CD8-positive, alpha-beta memory T cell (primary cell): Measurements from ENCODE around the gene COQ8A. TPM values are rescaled to one million over a fixed set of nuclear protein-coding genes. Genes with fewer than 3 reads are reported as not detected.

Experiments used
- CTCF ChIA-PET: fragments of 350-600 bp; sonication (Branson Sonifier 250); formaldehyde crosslinking; loops from one replicate; lab custom pipeline; 2021; ENCODE audit warnings: antibody characterized with exemption; lab: Charles Lee
- POLR2A ChIA-PET: fragments of 350-600 bp; sonication (Branson Sonifier 250); formaldehyde crosslinking; loops from one replicate; lab custom pipeline; 2021; ENCODE audit warnings: antibody characterized with exemption; lab: Charles Lee
- DNase-seq, 5 donors: peaks; one replicate each; pipeline versions ENCODE4 v3.0.0 to v3.0.0-alpha.2; 2020 to 2022; ENCODE audit warnings: mixed read lengths in 1 of 5
- H3K27ac ChIP-seq: one replicate; pipeline ENCODE4 v1.7.0; 2013; ENCODE audit warnings: low read depth, mild to moderate bottlenecking, low read length, moderate library complexity
- H3K27me3 ChIP-seq: 2 replicates; pipeline ENCODE4 v1.7.0; 2013; ENCODE audit warnings: low read length, mild to moderate bottlenecking; ENCODE audit not compliant: insufficient read depth, poor library complexity, severe bottlenecking
- H3K36me3 ChIP-seq: 2 replicates; pipeline ENCODE4 v1.7.0; 2013; ENCODE audit warnings: mild to moderate bottlenecking, low read length, moderate library complexity; ENCODE audit not compliant: insufficient read depth
- H3K4me1 ChIP-seq: 2 replicates; pipeline ENCODE4 v1.7.0; 2013; ENCODE audit warnings: mild to moderate bottlenecking, low read length, moderate library complexity; ENCODE audit not compliant: insufficient read depth
- H3K4me3 ChIP-seq: 2 replicates; pipeline ENCODE4 v1.7.0; 2013; ENCODE audit warnings: mild to moderate bottlenecking, low read length
- H3K9me3 ChIP-seq: 2 replicates; pipeline ENCODE4 v1.7.0; 2013; ENCODE audit warnings: mild to moderate bottlenecking, low read length
- H3K27ac Mint-ChIP-seq, 8 donors: one replicate each; pipeline ENCODE4 v1.8.0; 2020 to 2021; ENCODE audit warnings: mixed read lengths in 8 of 8, mild to moderate bottlenecking in 6 of 8, inconsistent platforms in 3 of 8, moderate library complexity in 3 of 8
- H3K27me3 Mint-ChIP-seq, 2 donors: one replicate each; pipeline ENCODE4 v1.8.0; 2020 to 2021; ENCODE audit warnings: mixed read lengths in 2 of 2, mild to moderate bottlenecking in 1 of 2, moderate library complexity in 1 of 2
- H3K36me3 Mint-ChIP-seq, 3 donors: one replicate each; pipeline ENCODE4 v1.8.0; 2020 to 2021; ENCODE audit warnings: mixed read lengths in 3 of 3, inconsistent platforms in 1 of 3, mild to moderate bottlenecking in 1 of 3
- H3K4me1 Mint-ChIP-seq, 3 donors: one replicate each; pipeline ENCODE4 v1.8.0; 2020 to 2021; ENCODE audit warnings: mixed read lengths in 3 of 3, inconsistent platforms in 1 of 3, mild to moderate bottlenecking in 1 of 3
- H3K4me3 Mint-ChIP-seq, 7 donors: one replicate each; pipeline ENCODE4 v1.8.0; 2020 to 2021; ENCODE audit warnings: mixed read lengths in 7 of 7, mild to moderate bottlenecking in 6 of 7, moderate library complexity in 4 of 7, inconsistent platforms in 2 of 7
- H3K9me3 Mint-ChIP-seq, 5 donors: one replicate each; pipeline ENCODE4 v1.8.0; 2020 to 2022; ENCODE audit warnings: mixed read lengths in 5 of 5, mild to moderate bottlenecking in 3 of 5, moderate library complexity in 2 of 5, inconsistent platforms in 1 of 5
- polyA plus RNA-seq: library from polyadenylated mRNA; unstranded; fragments of 300-500 nt; fragmentation: Illumina TruSeq; gene quantifications from one replicate; pipeline ENCODE4 v1.2.3, GENCODE V29; 2021
- total RNA-seq, 2 experiments: library from RNA; stranded (reverse); gene quantifications; one replicate each; pipeline ENCODE4 v1.2.3, GENCODE V29; 2021

The COQ8A gene
- total and polyA plus RNA-seq, 3 experiments from 2014 or later: 30.7 to 43.6 (median 35.2) TPM

GRCh38 chr1:226976978-226977642 lies 37.0 kb downstream of the COQ8A start:
- ChIA-PET CTCF (no interaction called here), POLR2A (no interaction called here)
- H3K27me3 ChIP-seq: no peaks in the 10 kb centered on the region
- H3K9me3 ChIP-seq: no peaks in the 10 kb centered on the region
- H3K27ac ChIP-seq: no peak overlapping the region
- Mint-ChIP-seq H3K36me3 (peaks cover under 1 to 47% (median 4%) of the 10 kb centered on the region in 3 donors), H3K9me3 (no peaks in the 10 kb centered on the region), H3K4me3 (no peak overlapping the region), H3K27ac (no peak overlapping the region), H3K4me1 (peaks cover 0 to 5% (median 0%) of the 10 kb centered on the region in 3 donors), H3K27me3 (no peaks in the 10 kb centered on the region)
- no peaks in the 10 kb centered on the region for H3K36me3 ChIP-seq
- no peak for DNase-seq
- no peak overlapping the region for H3K4me3 ChIP-seq
- no peaks in the 10 kb centered on the region for H3K4me1 ChIP-seq

- no peak overlapping the region for H3K27ac Mint-ChIP-seq
- H3K4me1 Mint-ChIP-seq: no peaks in the 10 kb centered on the region
- peaks cover 0 to 48% (median 2%) of the 10 kb centered on the region in 3 donors for H3K36me3 Mint-ChIP-seq
- POLR2A ChIA-PET: no interaction called here
- CTCF ChIA-PET: no interaction called here
- no peaks in the 10 kb centered on the region for H3K36me3 ChIP-seq
- H3K4me3 ChIP-seq: no peak overlapping the region
- H3K27me3 ChIP-seq: no peaks in the 10 kb centered on the region
- no peaks in the 10 kb centered on the region for H3K9me3 Mint-ChIP-seq
- H3K4me3 Mint-ChIP-seq: no peak overlapping the region
- no peak overlapping the region for H3K27ac ChIP-seq
- DNase-seq: no peak
- H3K9me3 ChIP-seq: no peaks in the 10 kb centered on the region
- H3K27me3 Mint-ChIP-seq: no peaks in the 10 kb centered on the region
- no peaks in the 10 kb centered on the region for H3K4me1 ChIP-seq
Observed at GRCh38 chr1:226977643-226978431, 37.7 kb downstream of the COQ8A start.

GRCh38 chr1:226978432-226979114 lies 38.5 kb downstream of the COQ8A start:
- Mint-ChIP-seq H3K9me3 (no peaks in the 10 kb centered on the region), H3K4me3 (no peak overlapping the region), H3K4me1 (no peaks in the 10 kb centered on the region), H3K27ac (peak overlapping the region in 1 of 8 donors; percentile 9), H3K27me3 (no peaks in the 10 kb centered on the region), H3K36me3 (peaks cover 0 to 51% (median 2%) of the 10 kb centered on the region in 3 donors)
- no peaks in the 10 kb centered on the region for H3K36me3 ChIP-seq
- H3K27ac ChIP-seq: no peak overlapping the region
- H3K4me1 ChIP-seq: no peaks in the 10 kb centered on the region
- H3K9me3 ChIP-seq: no peaks in the 10 kb centered on the region
- no peak overlapping the region for H3K4me3 ChIP-seq
- CTCF ChIA-PET: no interaction called here
- DNase-seq: no peak
- POLR2A ChIA-PET: no interaction called here
- H3K27me3 ChIP-seq: no peaks in the 10 kb centered on the region

GRCh38 chr1:226979115-226979516 lies 39.0 kb downstream of the COQ8A start:
- no peak overlapping the region for H3K27ac Mint-ChIP-seq
- peaks cover 0 to 51% (median 2%) of the 10 kb centered on the region in 3 donors for H3K36me3 Mint-ChIP-seq
- H3K9me3 Mint-ChIP-seq: no peaks in the 10 kb centered on the region
- H3K4me3 ChIP-seq: no peak overlapping the region
- no peaks in the 10 kb centered on the region for H3K27me3 Mint-ChIP-seq
- no peaks in the 10 kb centered on the region for H3K4me1 ChIP-seq
- CTCF ChIA-PET: no interaction called here
- no peaks in the 10 kb centered on the region for H3K4me1 Mint-ChIP-seq
- H3K4me3 Mint-ChIP-seq: no peak overlapping the region
- no peaks in the 10 kb centered on the region for H3K36me3 ChIP-seq
- no peaks in the 10 kb centered on the region for H3K9me3 ChIP-seq
- H3K27ac ChIP-seq: no peak overlapping the region
- no peak for DNase-seq
- H3K27me3 ChIP-seq: no peaks in the 10 kb centered on the region
- POLR2A ChIA-PET: no interaction called here

- H3K4me1 Mint-ChIP-seq: no peaks in the 10 kb centered on the region
- Histone ChIP-seq H3K9me3 (no peaks in the 10 kb centered on the region), H3K27ac (no peak overlapping the region), H3K36me3 (no peaks in the 10 kb centered on the region), H3K27me3 (no peaks in the 10 kb centered on the region), H3K4me3 (no peak overlapping the region), H3K4me1 (no peaks in the 10 kb centered on the region)
- no peak overlapping the region for H3K4me3 Mint-ChIP-seq
- POLR2A ChIA-PET: no interaction called here
- DNase-seq: no peak
- no peaks in the 10 kb centered on the region for H3K27me3 Mint-ChIP-seq
- H3K27ac Mint-ChIP-seq: no peak overlapping the region
- CTCF ChIA-PET: no interaction called here
- peaks cover 0 to 52% (median 2%) of the 10 kb centered on the region in 3 donors for H3K36me3 Mint-ChIP-seq
- H3K9me3 Mint-ChIP-seq: no peaks in the 10 kb centered on the region
Observed at GRCh38 chr1:226979517-226980121, 39.5 kb downstream of the COQ8A start.

- CTCF ChIA-PET: no interaction called here
Observed at GRCh38 chr1:226980122-226980560, 40.0 kb downstream of the COQ8A start.

GRCh38 chr1:226980565-226981385 lies 40.7 kb downstream of the COQ8A start:
- DNase-seq: no peak
- Histone ChIP-seq H3K27ac (no peak overlapping the region), H3K4me1 (no peaks in the 10 kb centered on the region), H3K36me3 (no peaks in the 10 kb centered on the region), H3K27me3 (no peaks in the 10 kb centered on the region), H3K9me3 (no peaks in the 10 kb centered on the region), H3K4me3 (no peak overlapping the region)
- no peak overlapping the region for H3K27ac Mint-ChIP-seq
- no peaks in the 10 kb centered on the region for H3K27me3 Mint-ChIP-seq
- no peak overlapping the region for H3K4me3 Mint-ChIP-seq
- ChIA-PET CTCF (no interaction called here), POLR2A (no interaction called here)
- H3K9me3 Mint-ChIP-seq: no peaks in the 10 kb centered on the region
- peaks cover 0 to 55% (median 2%) of the 10 kb centered on the region in 3 donors for H3K36me3 Mint-ChIP-seq
- no peaks in the 10 kb centered on the region for H3K4me1 Mint-ChIP-seq

More at GRCh38 chr1:226980122-226980560, 40.0 kb downstream of the COQ8A start:
- POLR2A ChIA-PET: no interaction called here
- Histone ChIP-seq H3K4me3 (no peak overlapping the region), H3K27ac (no peak overlapping the region), H3K9me3 (no peaks in the 10 kb centered on the region), H3K4me1 (no peaks in the 10 kb centered on the region), H3K27me3 (no peaks in the 10 kb centered on the region), H3K36me3 (no peaks in the 10 kb centered on the region)
- Mint-ChIP-seq H3K27me3 (no peaks in the 10 kb centered on the region), H3K4me1 (no peaks in the 10 kb centered on the region), H3K9me3 (no peaks in the 10 kb centered on the region), H3K4me3 (no peak overlapping the region), H3K27ac (peak overlapping the region in 1 of 8 donors; percentile 33), H3K36me3 (peaks cover 0 to 53% (median 2%) of the 10 kb centered on the region in 3 donors)
- DNase-seq: no peak
